Glutamatergic neuron (in vitro differentiated cells): Measurements from ENCODE around the gene DYNLT4. TPM values are rescaled to one million over a fixed set of nuclear protein-coding genes. Genes with fewer than 3 reads are reported as not detected.
A peak's percentile ranks its signal among the peaks of the same experiment; 100 is the strongest.

Source experiments
- DNase-seq: peaks from one replicate; pipeline ENCODE4 v3.0.0; 2022
- H3K27ac Mint-ChIP-seq: one replicate; pipeline ENCODE4 v1.8.0; 2020; ENCODE audit warnings: mild to moderate bottlenecking, mixed read lengths, inconsistent platforms; ENCODE audit not compliant: unreplicated experiment
- H3K27me3 Mint-ChIP-seq: one replicate; pipeline ENCODE4 v1.8.0; 2020; ENCODE audit warnings: mild to moderate bottlenecking, moderate library complexity, mixed read lengths, inconsistent platforms; ENCODE audit not compliant: unreplicated experiment
- H3K36me3 Mint-ChIP-seq: one replicate; pipeline ENCODE4 v1.8.0; 2020; ENCODE audit warnings: mild to moderate bottlenecking, mixed read lengths, inconsistent platforms; ENCODE audit not compliant: unreplicated experiment
- H3K4me1 Mint-ChIP-seq: one replicate; pipeline ENCODE4 v1.8.0; 2020; ENCODE audit warnings: mild to moderate bottlenecking, low read depth, mixed read lengths, inconsistent platforms; ENCODE audit not compliant: unreplicated experiment
- H3K4me3 Mint-ChIP-seq: one replicate; pipeline ENCODE4 v1.8.0; 2020; ENCODE audit warnings: mild to moderate bottlenecking, mixed read lengths, inconsistent platforms; ENCODE audit not compliant: unreplicated experiment
- H3K9me3 Mint-ChIP-seq: one replicate; pipeline ENCODE4 v1.8.0; 2020; ENCODE audit warnings: mild to moderate bottlenecking, moderate library complexity, mixed read lengths, inconsistent platforms; ENCODE audit not compliant: unreplicated experiment
- total RNA-seq: library from RNA; stranded (reverse); fragmentation: NEBNext Ultra II Directional; extraction: Animal tissue kit (Norgen Biotek cat#: 25700); gene quantifications from one replicate; pipeline ENCODE4 v1.2.1, GENCODE V29; 2021; ENCODE audit not compliant: unreplicated experiment
- TF ChIP-seq, protein P1 (sequence below): fragments of 200-600 bp; sonication (generic); IDR thresholded peaks from one replicate; pipeline ENCODE4 v1.5.0; 2021; ENCODE audit not compliant: partially characterized antibody, unreplicated experiment

DYNLT4 gene
- total RNA-seq, 1 donor from 2014 or later: not detected

DNA sequence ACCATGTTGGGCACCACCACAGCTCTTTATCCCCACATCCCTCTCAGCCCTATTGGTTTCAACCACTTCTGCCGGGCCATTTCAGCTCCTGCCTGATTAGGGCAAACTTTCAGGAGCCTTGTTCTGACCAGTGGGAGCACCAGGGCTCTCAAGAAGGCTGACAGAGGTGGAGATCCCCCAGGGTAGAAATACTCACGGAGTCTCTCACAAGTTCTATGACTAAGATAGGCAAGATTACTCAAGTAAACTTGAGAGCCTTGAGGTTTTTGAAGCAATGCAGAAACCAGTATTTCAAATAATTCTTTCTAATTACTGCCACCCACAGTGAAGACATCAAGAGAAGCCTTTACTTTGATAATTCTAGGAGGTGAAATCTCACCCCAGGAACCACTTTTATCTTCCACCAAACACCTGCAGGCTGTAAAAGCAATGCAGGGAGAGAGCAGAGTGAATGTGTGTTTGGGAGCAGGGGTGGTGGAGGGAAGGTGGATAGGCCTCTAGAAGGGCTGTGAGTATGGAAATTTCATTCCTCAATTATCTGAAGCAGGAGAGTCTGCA lies 42.5 kb upstream of the DYNLT4 start:
- peaks cover 4% of the 10 kb centered on the region for H3K9me3 Mint-ChIP-seq
- TF ChIP-seq, protein P1, sequence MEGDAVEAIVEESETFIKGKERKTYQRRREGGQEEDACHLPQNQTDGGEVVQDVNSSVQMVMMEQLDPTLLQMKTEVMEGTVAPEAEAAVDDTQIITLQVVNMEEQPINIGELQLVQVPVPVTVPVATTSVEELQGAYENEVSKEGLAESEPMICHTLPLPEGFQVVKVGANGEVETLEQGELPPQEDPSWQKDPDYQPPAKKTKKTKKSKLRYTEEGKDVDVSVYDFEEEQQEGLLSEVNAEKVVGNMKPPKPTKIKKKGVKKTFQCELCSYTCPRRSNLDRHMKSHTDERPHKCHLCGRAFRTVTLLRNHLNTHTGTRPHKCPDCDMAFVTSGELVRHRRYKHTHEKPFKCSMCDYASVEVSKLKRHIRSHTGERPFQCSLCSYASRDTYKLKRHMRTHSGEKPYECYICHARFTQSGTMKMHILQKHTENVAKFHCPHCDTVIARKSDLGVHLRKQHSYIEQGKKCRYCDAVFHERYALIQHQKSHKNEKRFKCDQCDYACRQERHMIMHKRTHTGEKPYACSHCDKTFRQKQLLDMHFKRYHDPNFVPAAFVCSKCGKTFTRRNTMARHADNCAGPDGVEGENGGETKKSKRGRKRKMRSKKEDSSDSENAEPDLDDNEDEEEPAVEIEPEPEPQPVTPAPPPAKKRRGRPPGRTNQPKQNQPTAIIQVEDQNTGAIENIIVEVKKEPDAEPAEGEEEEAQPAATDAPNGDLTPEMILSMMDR: no peak
- H3K27me3 Mint-ChIP-seq: peaks cover 6% of the 10 kb centered on the region
- no peak overlapping the region for H3K4me3 Mint-ChIP-seq
- H3K36me3 Mint-ChIP-seq: peaks cover 4% of the 10 kb centered on the region
- DNase-seq: no peak
- H3K27ac Mint-ChIP-seq: no peak overlapping the region
- peaks cover 4% of the 10 kb centered on the region for H3K4me1 Mint-ChIP-seq

DNA sequence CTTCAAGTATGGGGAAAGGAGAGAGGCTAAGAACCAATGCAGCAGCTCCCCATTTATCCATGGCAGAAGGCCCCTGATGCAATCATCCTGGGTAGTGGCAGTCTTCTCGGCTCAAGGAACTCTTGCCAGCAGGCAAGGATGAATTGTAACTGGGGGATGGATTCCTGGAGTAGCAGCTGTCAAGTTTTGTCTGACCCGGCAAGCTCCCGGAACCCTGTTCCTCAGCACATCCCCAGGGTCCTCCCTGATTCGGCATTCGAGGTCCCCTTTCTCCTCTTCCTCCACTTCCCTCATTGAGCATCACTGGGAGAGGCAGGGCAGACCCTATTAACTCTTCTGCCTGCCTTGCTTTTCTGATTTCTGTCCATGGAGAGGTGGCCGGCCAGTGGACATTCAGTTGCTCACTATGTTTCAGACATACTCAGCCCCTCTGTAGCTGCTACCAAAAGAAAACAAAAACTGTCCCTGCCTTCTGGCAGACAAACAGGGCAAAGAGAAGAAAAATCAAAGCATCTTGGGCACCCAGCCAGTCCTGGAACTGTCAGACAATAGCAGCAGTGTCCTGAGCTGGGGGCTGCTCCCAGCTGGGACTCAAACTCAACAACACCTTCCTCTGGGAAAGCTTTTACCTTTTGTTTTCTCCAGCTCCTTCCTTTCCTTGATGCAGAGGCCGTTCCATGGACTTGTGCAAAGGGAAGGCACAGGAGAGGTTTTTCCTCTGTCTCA lies 41.5 kb upstream of the DYNLT4 start:
- Mint-ChIP-seq H3K4me1 (peaks cover 4% of the 10 kb centered on the region), H3K36me3 (peaks cover 4% of the 10 kb centered on the region), H3K27me3 (peaks cover 6% of the 10 kb centered on the region), H3K9me3 (peaks cover 4% of the 10 kb centered on the region), H3K4me3 (no peak overlapping the region), H3K27ac (peak overlapping the region; percentile 29)
- no peak for DNase-seq
- TF ChIP-seq, protein P1: no peak

DNA sequence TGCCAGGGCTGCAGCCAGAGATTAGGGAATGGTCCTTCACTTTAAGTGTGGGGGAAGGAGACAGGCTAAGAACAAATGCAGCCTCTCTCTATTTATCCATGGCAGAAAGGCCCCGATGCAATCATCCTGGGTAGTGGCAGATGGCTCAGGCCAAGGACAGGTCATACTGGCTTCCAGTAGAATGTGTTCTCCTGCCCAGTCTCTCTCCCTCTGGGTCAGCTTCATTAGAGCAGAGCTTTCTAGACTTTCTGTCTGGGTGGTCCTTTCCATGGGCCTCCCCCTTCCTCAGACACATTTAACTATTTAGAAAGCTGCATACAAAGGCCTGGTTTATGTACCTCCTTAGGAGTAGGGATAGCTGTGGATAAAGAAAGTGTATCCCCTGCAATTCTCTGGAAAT lies 40.7 kb upstream of the DYNLT4 start:
- DNase-seq: no peak
- no peak overlapping the region for H3K27ac Mint-ChIP-seq
- peaks cover 3% of the 10 kb centered on the region for H3K9me3 Mint-ChIP-seq
- peaks cover 3% of the 10 kb centered on the region for H3K36me3 Mint-ChIP-seq
- peaks cover 4% of the 10 kb centered on the region for H3K4me1 Mint-ChIP-seq
- no peak overlapping the region for H3K4me3 Mint-ChIP-seq
- TF ChIP-seq, protein P1: no peak
- H3K27me3 Mint-ChIP-seq: peaks cover 6% of the 10 kb centered on the region

DNA sequence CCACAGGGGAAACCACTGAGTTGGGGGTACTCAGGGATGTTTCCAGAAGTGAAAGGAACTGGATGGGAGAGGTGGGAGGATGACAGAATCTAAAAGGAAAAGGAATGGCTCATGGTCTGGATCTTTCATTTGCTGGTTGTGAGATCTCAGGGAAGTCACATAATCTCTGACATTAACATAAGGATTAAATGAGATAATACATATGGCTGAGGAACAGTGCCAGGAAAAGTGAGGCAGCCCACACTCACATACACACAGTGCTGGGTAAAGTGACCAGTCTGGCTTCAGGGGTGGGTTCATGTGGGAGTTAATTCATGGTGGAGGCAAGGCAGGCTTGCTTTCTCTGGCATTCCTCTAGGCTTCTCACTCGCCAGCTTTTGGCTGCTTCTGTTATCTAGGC lies 39.8 kb upstream of the DYNLT4 start:
- Mint-ChIP-seq H3K27me3 (peaks cover 6% of the 10 kb centered on the region), H3K4me3 (no peak overlapping the region), H3K4me1 (peaks cover 4% of the 10 kb centered on the region), H3K9me3 (peaks cover 1% of the 10 kb centered on the region), H3K27ac (no peak overlapping the region), H3K36me3 (no peaks in the 10 kb centered on the region)
- TF ChIP-seq, protein P1: no peak
- no peak for DNase-seq

DNA sequence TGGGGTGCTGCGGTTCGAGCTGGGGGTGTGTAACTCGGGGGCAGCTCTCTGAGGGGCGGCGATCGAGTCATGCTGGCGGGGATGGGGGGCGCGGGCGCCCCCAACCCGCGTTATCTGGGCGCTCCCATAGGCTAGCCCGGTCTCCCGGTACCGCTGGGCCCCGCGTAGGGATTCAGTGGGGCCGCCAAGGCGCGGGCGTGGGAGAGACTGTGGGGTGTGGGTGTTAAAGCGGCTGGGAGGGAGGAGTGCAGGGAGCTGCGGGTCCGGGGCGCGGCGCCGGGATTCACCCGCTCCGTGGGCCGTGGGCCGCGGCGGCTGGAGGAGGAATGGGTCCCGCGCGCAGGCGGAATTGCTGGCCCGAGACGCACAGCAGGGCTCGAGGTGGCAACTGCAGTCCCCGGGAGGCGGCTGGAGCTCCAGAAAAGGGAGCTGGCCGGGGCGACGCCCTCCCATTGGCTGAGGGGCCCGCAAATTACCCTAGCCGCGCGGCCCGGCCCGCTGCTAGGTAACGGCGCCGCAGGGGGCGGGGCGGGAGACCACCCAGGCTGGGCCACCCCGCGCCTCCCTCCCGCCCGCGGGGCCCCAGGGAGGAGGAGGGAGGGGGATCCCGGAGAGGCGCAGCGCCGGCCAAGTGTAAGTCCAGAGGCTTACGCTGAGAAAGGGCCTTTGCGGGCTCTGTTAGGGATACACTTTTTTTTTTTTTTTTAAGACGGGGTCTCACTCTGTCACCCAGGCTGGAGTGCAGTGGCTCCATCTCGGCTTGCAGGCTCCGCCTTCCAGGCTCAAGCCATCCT lies 35.9 kb upstream of the DYNLT4 start, which contains the start of gene PTCH2:
Gene PTCH2, minus strand, starts transcription at position 392 of the 794 bp plus-strand sequence. Its CDS starts 321 bp downstream, at position 71.
- DNase-seq: peak; percentile 95
- H3K9me3 Mint-ChIP-seq: peaks cover 6% of the 10 kb centered on the region
- H3K27me3 Mint-ChIP-seq: peaks cover 2% of the 10 kb centered on the region
- peak within 1 kb of the TSS; percentile 62 for H3K27ac Mint-ChIP-seq
- TF ChIP-seq, protein P1: no peak
- H3K4me1 Mint-ChIP-seq: peaks cover 15% of the 10 kb centered on the region
- H3K4me3 Mint-ChIP-seq: peak within 1 kb of the TSS; percentile 93
- peaks cover 5% of the 10 kb centered on the region for H3K36me3 Mint-ChIP-seq
